PFSK-1 (cell line): Measurements from ENCODE around the gene CLPSL1.

Source experiments
- FOXP2 ChIP-seq: optimal IDR thresholded peaks from 2 replicates; pipeline ENCODE3; 2011; ENCODE audit warnings: borderline replicate concordance, control low read depth, inconsistent platforms; ENCODE audit not compliant: insufficient read depth; ENCODE audit errors: extremely low read length, extremely low read depth
- POLR2AphosphoS5 ChIP-seq: IDR thresholded peaks from 2 replicates; pipeline ENCODE4 v1.6.1; 2012; ENCODE audit warnings: low read depth, mild to moderate bottlenecking, control low read depth, low read length, moderate library complexity
- SIN3A ChIP-seq: IDR thresholded peaks from 2 replicates; pipeline ENCODE4 v1.6.1; 2012; ENCODE audit warnings: mild to moderate bottlenecking, low read length, moderate library complexity, borderline replicate concordance; ENCODE audit not compliant: insufficient read depth
- TAF1 ChIP-seq: IDR thresholded peaks from 2 replicates; pipeline ENCODE4 v1.6.1; 2012; ENCODE audit warnings: low read length, control low read depth, borderline replicate concordance; ENCODE audit not compliant: insufficient read depth
- TF ChIP-seq, protein P1 (sequence below), 2 experiments: IDR thresholded peaks; 2 replicates each; pipeline versions ENCODE4 v1.6.1 to v1.8.0; 2011 to 2012; ENCODE audit warnings: low read depth in 2 of 2, low read length in 2 of 2, control low read depth in 1 of 2, inconsistent platforms in 1 of 2, mild to moderate bottlenecking in 1 of 2, moderate library complexity in 1 of 2; ENCODE audit not compliant: insufficient read depth in 1 of 2

CLPSL1 gene

DNA sequence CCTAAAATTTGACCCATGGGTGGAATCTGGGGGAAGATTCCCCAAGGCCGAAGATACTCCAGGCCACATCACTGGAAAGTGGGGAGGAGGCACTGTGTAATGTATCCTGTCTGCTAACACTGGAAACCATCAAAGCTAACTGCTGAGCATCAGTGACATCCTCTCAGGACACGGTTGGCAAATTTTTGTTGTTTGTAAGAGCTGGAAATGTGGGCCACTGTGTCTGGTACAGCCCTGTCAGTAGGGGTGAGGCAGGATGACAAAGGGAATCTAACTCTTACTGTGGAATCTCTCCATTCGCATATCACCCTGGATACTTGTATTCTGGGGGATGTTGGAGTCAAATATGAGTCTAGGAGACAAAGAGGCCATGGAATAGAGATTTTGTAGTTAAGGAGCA lies 21.4 kb upstream of the CLPSL1 start:
- TF ChIP-seq TAF1 (no peak), FOXP2 (no peak), SIN3A (no peak), POLR2AphosphoS5 (no peak)
- TF ChIP-seq, protein P1, sequence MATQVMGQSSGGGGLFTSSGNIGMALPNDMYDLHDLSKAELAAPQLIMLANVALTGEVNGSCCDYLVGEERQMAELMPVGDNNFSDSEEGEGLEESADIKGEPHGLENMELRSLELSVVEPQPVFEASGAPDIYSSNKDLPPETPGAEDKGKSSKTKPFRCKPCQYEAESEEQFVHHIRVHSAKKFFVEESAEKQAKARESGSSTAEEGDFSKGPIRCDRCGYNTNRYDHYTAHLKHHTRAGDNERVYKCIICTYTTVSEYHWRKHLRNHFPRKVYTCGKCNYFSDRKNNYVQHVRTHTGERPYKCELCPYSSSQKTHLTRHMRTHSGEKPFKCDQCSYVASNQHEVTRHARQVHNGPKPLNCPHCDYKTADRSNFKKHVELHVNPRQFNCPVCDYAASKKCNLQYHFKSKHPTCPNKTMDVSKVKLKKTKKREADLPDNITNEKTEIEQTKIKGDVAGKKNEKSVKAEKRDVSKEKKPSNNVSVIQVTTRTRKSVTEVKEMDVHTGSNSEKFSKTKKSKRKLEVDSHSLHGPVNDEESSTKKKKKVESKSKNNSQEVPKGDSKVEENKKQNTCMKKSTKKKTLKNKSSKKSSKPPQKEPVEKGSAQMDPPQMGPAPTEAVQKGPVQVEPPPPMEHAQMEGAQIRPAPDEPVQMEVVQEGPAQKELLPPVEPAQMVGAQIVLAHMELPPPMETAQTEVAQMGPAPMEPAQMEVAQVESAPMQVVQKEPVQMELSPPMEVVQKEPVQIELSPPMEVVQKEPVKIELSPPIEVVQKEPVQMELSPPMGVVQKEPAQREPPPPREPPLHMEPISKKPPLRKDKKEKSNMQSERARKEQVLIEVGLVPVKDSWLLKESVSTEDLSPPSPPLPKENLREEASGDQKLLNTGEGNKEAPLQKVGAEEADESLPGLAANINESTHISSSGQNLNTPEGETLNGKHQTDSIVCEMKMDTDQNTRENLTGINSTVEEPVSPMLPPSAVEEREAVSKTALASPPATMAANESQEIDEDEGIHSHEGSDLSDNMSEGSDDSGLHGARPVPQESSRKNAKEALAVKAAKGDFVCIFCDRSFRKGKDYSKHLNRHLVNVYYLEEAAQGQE (IDR thresholded peaks at IDR 0.05; ENCODE audit: insufficient read depth in 1 of 2, low read depth in 2 of 2, low read length in 2 of 2) = no peak

DNA sequence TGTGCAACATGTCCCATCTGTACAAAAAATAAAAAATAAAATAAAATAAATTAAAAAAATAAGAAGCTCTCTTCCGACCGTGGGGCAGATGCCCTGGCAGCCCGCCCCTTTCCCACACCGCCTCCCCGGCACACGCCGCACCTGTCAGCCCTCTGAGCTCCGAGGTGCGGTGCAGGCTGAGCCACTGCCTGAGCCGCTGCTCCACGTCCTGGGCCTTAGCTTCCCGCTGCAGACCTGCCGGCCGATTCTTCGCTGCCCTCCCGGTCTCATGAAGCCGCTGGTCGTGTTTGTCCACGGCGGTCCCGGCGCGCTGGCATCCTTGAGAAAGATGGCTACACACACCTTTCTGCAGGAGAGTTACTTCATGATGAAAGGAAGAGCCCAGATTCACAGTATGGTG lies 15.1 kb upstream of the CLPSL1 start:
- TF ChIP-seq TAF1 (no peak), SIN3A (no peak), FOXP2 (no peak)

DNA sequence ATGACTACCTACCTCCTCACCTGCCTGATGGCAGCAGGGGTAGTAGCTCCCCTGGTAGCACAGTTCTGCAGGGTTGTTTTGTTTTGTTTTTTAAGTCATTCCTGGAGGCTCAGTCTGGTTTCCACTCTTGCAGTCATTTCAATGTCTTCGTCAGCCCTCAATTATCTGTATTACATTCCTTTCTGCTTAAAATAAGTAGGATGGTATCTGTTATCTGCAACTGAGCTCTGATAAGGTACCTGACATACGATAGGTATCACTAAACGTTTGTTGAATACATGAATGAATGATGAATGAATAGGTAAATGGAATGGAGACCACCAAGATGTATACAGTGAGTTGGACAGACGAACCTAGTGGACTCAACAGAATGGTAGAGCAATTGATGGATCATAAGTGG lies 11.6 kb upstream of the CLPSL1 start:
- TF ChIP-seq FOXP2 (no peak), TAF1 (no peak), POLR2AphosphoS5 (no peak)
- TF ChIP-seq, protein P1 (IDR thresholded peaks at IDR 0.05; ENCODE audit: insufficient read depth in 1 of 2, low read depth in 2 of 2, low read length in 2 of 2) = no peak

DNA sequence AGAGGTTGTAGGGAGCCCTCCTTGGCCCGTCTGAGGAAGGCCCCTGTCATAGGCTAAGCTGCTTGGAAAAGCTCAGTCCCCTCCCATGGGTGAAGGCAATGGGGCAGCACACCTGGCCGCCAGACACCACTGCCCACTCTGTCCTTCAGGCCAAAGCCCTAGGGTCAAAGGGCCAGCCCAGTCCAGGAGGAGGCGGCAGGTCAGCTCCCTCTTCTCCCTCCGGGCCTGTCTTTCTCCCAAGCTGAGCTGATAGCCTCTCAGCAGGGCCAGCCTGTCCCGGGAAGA lies 9.5 kb upstream of the CLPSL1 start:
- no peak for TF ChIP-seq SIN3A
- no peak for TF ChIP-seq FOXP2
- no peak for TF ChIP-seq POLR2AphosphoS5
- TF ChIP-seq TAF1 = no peak
- TF ChIP-seq, protein P1 (IDR thresholded peaks at IDR 0.05; ENCODE audit: insufficient read depth in 1 of 2, low read depth in 2 of 2, low read length in 2 of 2) = no peak

DNA sequence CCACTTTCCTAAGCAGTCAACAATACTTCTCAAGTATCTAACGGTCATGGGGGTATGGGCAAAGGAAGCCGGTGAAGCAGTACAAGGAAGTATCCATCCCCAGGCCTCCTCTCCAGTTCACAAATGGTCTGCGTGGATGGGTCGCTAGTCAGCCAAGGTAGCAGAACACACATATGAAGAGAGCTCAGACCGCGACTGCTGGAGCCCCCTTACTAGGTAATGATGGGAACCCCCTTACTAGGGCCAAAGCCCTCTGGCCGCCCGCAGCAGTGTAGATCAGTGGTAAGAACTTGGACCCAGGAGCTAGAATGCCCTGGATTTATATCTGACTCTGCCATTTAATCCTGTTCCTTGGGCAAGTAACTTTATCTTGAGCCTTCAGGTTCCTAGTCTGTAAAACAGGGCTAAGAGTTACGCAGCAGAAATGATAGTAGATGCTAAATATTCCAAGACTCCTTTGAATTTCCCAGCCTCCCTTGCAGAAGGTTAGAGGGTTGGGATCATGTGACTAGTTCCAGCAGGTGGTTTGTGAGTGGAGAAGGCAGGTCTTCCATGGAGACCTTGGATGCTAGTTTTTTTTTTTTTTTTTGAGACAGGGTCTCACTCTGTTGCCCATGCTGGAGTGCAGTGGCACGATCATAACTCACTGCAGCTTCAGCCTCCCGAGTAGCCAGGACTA lies 6.6 kb upstream of the CLPSL1 start:
- no peak for TF ChIP-seq FOXP2
- no peak for TF ChIP-seq TAF1
- TF ChIP-seq POLR2AphosphoS5 = no peak
- no peak for TF ChIP-seq SIN3A
- TF ChIP-seq, protein P1 (IDR thresholded peaks at IDR 0.05; ENCODE audit: insufficient read depth in 1 of 2, low read depth in 2 of 2, low read length in 2 of 2) = no peak
